GM19351 (cell line): ENCODE measurements around the gene SMKR1.
"Not testable (repeated sequence)": the region's sequence is repeated elsewhere in the genome, so short reads cannot be mapped to it uniquely, and the experiment has no call there.

Experiments used
- ATAC-seq: cut with Tn5 transposase; IDR thresholded peaks from one replicate; pipeline ENCODE4 v1.9.1; 2021; ENCODE audit warnings: mild to moderate bottlenecking, moderate library complexity; ENCODE audit not compliant: unreplicated experiment

SMKR1 gene

GRCh38 chr7:129501760-129502707, at the start of gene SMKR1:
Gene SMKR1, plus strand, starts transcription at chr7:129502531. Its CDS starts 294 bp downstream, at chr7:129502825.
- ATAC-seq, result peak; percentile 86

DNA sequence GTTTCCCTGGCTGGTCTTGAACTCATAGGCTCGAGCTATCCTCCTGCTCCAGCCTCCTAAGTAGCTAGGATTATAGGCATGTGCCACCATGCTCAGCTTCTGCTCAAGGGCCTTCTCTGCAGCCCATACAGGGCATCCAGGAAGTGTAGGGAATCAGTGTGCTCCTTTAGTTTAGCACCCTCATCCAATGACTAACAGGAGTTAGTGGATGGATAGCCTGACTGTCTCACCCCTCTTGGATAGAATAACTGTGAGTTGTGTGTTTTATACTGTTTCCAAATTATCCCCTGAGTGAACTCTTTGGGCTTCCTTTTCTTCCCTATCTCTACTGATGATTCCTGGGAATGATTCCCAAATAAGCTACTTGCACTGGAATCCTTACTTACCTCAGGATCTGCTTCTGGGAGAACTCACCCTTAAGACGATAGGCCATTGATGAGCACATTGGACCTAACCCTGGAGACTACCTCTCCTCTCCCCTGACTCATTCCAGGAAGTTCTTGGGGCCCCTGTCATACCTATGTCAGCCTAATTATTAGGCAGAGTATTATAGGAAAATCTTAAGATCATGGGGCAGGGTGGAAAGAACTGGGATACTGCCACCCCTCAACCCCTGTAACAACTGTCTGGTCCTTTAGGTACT, 49.6 kb upstream of the SMKR1 start:
- no peak for ATAC-seq

DNA sequence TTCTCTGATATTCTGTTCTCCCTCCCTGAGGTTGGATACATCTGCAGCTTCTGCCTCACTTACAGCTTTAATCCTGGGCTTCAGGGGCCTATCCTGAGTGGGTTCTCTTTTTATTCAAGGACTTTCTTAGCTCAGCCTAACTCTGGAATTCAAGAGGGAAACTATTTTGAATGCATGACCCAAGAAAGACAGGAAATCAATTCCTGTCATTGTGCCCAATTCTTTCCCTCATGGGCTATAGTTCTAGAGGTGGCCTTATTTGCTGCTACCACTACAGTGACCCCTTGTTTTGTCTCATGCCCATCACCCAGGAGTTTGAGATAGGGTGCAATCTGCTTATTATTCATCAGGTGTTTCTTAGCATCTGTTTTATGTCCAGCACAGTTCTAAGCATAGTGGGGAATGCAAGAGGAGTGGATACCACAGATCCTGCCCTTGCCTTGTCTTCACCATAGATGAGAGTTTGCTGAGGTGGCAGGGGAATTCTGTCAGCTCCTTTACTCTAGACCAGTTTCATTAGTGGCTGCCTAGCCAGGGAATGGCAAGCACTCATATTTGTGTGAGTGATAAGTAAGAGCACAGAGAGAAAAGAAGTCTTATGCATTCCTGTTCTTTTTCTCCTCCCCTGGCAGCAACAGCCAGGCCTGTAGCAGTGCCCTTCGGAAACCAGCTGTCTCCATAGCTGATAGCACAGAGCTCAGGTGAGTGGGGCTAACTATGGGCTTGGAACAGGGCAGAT, 48.7 kb upstream of the SMKR1 start:
- ATAC-seq, result no peak

GRCh38 chr7:129454249-129454551, 48.1 kb upstream of the SMKR1 start:
- no peak for ATAC-seq

- ATAC-seq, result no peak
Measured at GRCh38 chr7:129456421-129456820, 45.9 kb upstream of the SMKR1 start.

- ATAC-seq, result no peak
Measured at GRCh38 chr7:129457101-129457500, 45.2 kb upstream of the SMKR1 start.

DNA sequence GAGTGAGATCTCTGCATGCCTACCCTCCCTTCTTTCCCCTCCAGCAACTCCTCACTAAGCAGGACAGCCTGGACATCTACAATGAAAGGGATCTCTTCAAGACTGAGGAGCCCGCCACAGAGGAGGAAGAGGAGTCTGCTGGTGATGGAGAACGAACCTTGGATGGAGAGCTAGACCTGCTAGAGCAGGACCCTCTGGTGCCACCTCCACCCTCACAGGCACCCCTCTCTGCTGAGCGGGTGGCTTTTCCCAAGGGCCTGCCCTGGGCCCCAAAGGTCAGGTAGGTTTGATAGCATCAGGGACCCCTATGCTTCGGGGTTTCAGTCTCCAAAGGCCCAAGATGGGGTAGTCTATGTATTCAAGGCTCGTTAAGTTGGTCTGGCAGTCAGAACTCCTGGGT, 44.2 kb upstream of the SMKR1 start:
- no peak for ATAC-seq

GRCh38 chr7:129461809-129462208, 40.5 kb upstream of the SMKR1 start:
- no peak for ATAC-seq

DNA sequence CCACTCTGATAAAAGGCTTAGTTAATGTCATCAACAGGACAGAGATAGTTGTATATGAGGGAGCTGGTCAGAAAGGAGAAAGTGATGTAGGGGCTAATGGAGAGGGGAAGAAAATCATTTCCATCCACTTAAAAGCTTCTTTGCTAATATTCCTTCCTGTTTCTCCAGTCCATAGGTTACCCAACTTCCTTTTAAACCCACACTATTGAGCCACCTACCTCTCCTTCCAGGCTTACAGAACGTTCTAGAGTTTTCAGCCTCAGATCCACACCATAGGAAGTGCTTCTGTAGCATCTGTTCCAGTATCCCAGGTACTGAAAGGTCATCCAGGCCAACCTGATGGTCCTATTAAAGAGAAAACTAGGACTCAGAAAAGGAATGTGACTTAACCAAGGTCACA, 39.9 kb upstream of the SMKR1 start:
- ATAC-seq, result no peak

- no peak for ATAC-seq
Measured at GRCh38 chr7:129464194-129464593, 38.1 kb upstream of the SMKR1 start.

DNA sequence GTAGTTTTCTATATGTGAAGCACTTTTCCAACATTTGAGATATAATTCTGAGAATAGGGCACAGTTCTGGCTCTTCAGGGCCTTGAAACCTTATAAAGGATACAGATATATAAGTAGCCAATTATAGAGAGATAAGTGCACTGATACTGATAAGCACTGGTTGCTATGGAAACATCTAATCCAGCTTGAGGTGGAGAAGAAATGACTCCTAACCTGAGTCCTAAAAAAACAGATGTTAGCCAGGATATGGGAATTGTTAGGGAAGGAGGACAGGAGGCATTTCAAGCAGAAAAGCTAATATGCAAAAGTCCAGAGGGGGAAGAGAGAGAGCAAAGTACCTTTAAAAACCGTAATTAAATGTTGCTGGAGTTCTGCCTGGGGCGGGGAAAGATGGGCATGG, 37.3 kb upstream of the SMKR1 start:
- no peak for ATAC-seq

GRCh38 chr7:129466796-129467195, 35.5 kb upstream of the SMKR1 start:
- ATAC-seq, result no peak

GRCh38 chr7:129468087-129468486, 34.2 kb upstream of the SMKR1 start:
- no peak for ATAC-seq

DNA sequence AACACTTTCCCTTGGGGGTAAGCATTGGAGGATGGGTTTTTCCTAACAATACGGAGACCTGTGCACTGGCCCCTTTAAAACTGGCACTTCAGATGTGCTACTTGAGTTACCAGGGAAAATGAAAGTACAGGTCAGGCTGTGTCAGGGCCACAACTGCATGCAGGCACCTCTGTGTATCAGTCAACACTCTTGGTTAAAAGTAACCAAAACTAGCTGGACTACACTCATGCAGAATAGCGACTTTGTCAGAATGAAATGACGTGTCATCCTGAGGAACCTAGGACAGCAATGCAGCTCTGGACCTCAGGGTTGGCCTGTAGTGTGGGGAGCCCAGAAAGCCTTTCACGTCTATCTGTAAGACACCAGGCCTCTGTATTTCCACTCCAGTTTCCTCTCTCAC, 33.8 kb upstream of the SMKR1 start:
- ATAC-seq, result peak; percentile 81

DNA sequence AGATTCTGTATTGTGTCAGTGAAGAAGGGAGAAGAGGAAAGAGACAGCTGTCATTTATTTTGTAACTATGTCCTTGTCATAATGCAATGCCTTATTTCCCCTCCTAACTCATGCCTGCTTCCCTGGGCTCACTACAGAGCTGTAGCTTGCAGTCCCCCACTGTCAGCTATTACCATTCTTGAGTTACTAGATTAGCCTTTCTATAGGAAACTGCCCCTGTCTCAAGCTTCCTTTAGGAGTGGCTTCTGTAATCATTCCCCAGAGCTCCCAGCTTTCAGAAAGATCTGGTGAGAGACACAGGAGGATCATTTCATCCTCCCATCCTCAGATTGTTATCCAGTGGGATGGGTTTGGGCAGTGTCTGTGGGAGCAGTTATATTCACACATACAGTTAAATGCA, 32.4 kb upstream of the SMKR1 start:
- ATAC-seq, result no peak

DNA sequence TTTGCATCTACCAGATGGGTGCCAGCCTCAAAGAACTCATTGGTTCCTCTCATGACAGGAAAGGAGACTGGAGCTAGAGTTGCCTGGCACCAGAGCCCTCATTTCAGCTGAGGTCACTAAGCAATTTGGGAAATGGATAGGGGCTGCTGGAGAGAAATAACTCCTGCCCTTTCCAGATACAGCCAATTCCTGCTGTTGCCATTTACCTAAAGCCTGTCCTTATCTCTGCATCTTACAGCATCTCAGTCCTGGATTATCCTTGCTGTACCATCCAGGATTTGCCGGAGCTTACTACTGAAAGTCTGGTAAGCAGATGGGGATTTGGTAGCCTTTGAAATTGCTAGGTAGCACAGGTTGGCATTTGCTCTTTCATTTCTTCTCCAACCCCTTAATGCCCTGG, 31.9 kb upstream of the SMKR1 start:
- no peak for ATAC-seq

- ATAC-seq, result no peak
Measured at GRCh38 chr7:129471402-129471827, 30.9 kb upstream of the SMKR1 start.

DNA sequence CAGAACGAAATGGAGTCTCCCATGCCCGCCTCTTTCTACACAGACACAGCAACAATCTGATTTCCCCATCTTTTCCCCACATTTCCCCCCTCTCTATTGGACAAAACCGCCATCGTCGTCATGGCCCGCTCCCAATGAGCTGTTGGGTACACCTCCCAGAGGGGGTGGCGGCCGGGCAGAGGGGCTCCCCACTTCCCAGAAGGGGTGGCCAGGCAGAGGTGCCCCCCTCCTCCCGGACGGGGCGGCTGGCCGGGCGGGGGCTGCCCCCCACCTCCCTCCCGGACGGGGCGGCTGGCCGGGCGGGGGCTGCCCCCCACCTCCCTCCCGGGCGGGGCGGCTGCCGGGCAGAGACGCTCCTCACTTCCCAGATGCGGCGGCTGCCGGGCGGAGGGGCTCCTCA, 26.4 kb upstream of the SMKR1 start:
- ATAC-seq, result not testable (repeated sequence)

DNA sequence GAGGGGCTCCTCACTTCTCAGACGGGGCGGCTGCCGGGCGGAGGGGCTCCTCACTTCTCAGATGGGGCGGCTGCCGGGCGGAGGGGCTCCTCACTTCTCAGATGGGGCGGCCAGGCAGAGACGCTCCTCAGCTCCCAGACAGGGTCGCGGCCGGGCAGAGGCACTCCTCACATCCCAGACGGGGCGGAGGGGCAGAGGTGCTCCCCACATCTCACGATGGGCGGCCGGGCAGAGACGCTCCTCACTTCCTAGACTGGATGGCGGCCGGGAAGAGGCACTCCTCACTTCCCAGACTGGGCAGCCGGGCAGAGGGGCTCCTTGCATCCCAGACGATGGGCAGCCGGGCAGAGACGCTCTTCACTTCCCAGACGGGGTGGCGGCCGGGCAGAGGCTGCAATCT, 25.9 kb upstream of the SMKR1 start:
- ATAC-seq, result not testable (repeated sequence)

- no peak for ATAC-seq
Measured at GRCh38 chr7:129479831-129480230, 22.5 kb upstream of the SMKR1 start.

DNA sequence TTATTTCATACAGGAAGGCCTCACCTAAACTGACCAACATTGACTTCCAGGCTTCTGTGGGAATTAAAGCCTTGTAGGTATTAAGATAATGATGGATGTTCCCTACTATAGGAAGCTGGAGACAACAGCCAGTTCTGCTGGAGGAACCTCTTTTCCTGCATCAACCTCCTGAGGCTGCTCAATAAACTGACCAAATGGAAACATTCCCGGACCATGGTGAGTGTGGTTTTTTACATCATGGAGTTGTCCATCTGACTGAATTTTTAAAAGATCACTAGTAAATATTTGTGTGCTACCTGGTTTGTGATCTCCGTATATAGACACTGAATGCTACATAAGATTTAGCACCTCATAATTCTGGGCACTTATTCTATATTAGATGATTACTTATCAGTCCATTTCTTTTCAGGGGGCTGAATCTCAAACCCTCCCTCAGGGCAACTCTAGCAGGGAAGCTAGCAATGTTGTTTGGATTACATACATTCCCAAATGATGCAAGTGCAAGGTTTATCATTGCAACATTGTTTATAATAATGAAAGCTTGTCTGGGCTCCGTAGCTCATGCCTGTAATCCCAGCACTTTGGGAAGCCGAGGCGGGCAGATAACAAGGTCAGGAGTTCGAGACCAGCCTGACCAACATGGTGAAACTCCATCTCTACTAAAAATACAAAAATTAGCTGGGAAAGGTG, 21.5 kb upstream of the SMKR1 start:
- no peak for ATAC-seq
